Memory B cell (primary cell): ENCODE results near the gene MDK.

Source experiments
- ATAC-seq: fragments of 150-1000 bp; cut with Tn5 transposase; 2 replicates; pipeline ENCODE4 v1.10.0; 2021; ENCODE audit warnings: low read depth, mild to moderate bottlenecking, moderate library complexity
- DNase-seq, 2 donors: peaks; one replicate each; pipeline ENCODE4 v3.0.0; 2022; ENCODE audit warnings: low spot score in 2 of 2
- H3K27ac Mint-ChIP-seq: one replicate; pipeline ENCODE4 v1.8.0; 2022; ENCODE audit warnings: mild to moderate bottlenecking, moderate library complexity, mixed read lengths
- H3K27me3 Mint-ChIP-seq: one replicate; pipeline ENCODE4 v1.8.0; 2022; ENCODE audit warnings: mixed read lengths
- H3K36me3 Mint-ChIP-seq: one replicate; pipeline ENCODE4 v1.8.0; 2022; ENCODE audit warnings: mild to moderate bottlenecking, mixed read lengths
- H3K4me1 Mint-ChIP-seq: one replicate; pipeline ENCODE4 v1.8.0; 2022; ENCODE audit warnings: mixed read lengths
- H3K4me3 Mint-ChIP-seq: one replicate; pipeline ENCODE4 v1.8.0; 2022; ENCODE audit warnings: mild to moderate bottlenecking, moderate library complexity, mixed read lengths
- H3K9me3 Mint-ChIP-seq: one replicate; pipeline ENCODE4 v1.8.0; 2022; ENCODE audit warnings: mixed read lengths

MDK gene

DNA sequence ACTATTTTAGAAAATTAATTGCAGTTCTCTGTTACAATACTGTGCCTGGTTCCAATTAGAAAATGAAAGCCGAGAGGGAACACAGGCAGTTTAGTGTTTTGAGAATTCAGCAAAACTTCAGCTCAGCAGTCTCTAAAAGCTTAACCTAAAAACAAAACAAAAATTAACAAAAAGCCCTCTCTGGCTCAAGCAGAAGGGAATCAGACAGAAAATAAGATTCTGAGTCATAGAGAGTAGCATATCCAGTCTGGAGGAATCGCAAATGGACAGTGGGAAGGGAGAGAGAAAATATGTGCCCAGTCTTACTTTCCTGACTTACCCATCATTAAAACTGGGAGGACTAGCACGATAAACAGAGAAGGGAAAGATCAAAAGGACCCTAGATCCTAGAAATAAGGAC is 48.2 kb downstream of the MDK start:
- ATAC-seq (no peak), DNase-seq (no peak)
- H3K4me3 Mint-ChIP-seq = no peak overlapping the region
- no peaks in the 10 kb centered on the region for H3K4me1 Mint-ChIP-seq
- H3K27ac Mint-ChIP-seq = no peak overlapping the region
- peaks cover 45% of the 10 kb centered on the region for H3K36me3 Mint-ChIP-seq
- no peaks in the 10 kb centered on the region for H3K9me3 Mint-ChIP-seq
- H3K27me3 Mint-ChIP-seq = no peaks in the 10 kb centered on the region

DNA sequence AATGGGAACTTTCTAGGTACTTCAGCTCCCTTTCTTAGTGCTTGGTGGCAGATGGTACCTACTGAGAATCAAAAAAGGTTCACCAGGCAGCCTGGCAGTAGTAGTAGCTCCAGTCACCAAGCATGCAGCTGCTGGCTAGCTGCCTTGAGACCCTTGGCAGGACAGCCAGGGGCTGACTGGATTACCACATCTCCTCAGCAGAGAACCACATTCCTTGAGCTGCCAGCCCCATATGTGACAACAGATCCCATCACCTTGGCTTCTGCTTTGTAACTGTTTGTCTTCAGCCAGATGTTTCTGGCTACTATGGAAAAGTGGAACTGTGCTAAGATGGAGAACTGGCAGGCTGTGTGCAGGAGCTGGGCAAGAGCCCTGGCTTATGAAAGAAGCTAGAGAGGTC is 49.7 kb downstream of the MDK start:
- no peak for ATAC-seq
- Mint-ChIP-seq H3K9me3 (no peaks in the 10 kb centered on the region), H3K4me1 (no peaks in the 10 kb centered on the region), H3K36me3 (peaks cover 51% of the 10 kb centered on the region), H3K27me3 (no peaks in the 10 kb centered on the region), H3K27ac (no peak overlapping the region), H3K4me3 (no peak overlapping the region)
- DNase-seq = no peak
